GM21528 (cell line): ENCODE results near the gene SPEN.

Source experiments
- ATAC-seq: cut with Tn5 transposase; IDR thresholded peaks from one replicate; pipeline ENCODE4 v1.9.1; 2021; ENCODE audit warnings: mild to moderate bottlenecking, moderate library complexity; ENCODE audit not compliant: unreplicated experiment, low FRiP score

Gene SPEN

DNA sequence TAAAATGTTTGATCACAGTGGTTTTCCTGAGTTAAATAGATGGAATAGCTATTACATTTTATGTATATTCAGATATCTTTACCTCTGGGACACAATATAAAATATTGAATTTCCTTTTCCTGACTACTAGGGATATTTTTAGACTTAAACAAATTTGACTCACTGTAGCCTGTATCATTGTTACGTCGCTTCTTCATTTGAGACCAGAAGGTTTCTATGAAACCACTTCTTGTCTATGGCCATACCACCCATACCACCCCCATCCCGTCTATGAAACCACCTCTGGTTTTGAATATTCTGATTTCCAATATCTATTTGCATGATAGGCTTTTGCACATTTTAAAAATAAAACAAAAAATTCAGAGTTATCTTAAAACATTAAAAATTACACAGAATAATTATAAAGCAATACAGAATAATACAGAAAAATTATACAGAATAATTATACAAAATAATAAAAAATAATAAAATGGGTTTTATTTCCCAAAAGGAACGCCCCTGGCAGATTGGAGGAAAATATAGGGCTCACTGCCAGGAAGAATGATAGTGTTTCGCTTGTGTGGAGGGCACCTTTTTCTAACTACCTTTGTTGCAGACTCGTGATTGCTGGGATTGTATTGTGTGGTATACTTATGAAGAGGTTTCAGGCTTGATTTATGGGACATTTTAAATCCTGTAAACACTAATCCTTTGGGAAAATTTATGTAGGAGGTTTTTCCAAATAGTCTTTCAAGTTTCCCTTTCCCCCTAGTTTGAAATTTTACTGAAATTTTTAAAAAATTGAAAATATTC lies 4.7 kb downstream of the SPEN start:
- ATAC-seq: no peak

DNA sequence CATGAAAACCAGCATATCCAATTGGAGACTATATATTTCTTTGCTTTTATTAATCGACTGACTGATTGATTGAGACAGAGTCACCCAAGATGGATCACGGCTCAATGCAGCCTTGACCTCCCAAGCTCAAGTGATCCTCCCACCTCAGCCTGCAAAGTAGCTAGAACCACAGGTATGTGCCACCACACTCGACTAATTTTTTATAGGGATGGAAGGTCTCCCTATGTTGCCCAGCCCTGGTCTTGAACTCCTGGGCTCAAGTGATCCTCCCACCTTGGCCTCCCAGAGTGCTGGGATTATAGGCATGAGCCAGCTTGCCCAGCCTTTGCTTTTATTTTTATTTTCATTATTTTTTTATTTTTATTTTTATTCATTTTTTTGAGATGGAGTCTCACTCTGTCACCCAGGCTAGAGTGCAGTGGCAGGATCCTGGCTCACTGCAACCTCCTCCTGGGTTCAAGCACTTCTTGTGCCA lies 5.4 kb downstream of the SPEN start:
- ATAC-seq: no peak

DNA sequence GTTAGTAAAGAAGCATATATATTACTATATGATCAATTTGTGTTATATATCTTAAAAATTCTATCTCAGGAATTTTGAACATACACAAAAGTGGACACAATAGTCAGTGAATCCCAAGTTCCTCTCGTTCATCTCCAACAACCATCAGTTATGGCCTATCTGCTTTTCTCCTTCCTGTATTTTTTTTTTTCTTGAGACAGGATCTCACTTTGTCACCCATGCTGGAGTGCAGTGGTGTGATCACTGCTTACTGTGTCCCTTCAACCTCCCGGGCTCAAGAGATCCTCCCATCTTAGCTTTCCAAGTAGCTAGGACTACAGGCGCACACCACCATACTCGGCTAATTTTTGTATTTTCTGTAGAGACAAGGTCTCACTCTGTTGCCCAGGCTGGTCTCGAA lies 9.4 kb downstream of the SPEN start:
- ATAC-seq: no peak

DNA sequence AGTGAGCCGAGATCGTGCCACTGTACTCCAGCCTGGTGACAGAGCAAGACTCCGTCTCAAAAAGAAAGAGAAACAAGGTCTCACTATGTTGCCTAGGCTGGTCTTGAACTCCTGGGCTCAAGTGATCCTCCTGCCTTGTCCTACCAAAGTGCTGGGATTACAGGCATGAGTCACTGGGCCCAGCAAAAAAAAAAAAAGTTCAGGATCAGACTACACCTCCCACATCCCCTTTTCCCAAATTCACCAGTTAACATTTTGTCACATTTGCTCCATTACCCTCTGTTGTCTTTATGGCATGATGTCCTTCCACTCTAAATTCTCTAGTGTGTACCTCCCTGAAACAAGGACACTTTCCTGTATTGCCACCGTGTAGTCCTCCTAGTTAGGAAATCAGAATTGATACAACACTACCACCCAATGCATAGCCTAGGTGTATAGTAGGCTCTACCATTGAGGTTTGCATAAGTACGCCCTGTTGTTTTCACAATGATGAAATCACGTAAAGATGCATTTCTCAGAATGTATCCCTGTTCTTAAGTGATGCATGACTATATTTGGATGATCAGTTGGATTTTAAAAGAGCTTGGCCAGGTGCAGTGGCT lies 10.7 kb downstream of the SPEN start:
- no peak for ATAC-seq

DNA sequence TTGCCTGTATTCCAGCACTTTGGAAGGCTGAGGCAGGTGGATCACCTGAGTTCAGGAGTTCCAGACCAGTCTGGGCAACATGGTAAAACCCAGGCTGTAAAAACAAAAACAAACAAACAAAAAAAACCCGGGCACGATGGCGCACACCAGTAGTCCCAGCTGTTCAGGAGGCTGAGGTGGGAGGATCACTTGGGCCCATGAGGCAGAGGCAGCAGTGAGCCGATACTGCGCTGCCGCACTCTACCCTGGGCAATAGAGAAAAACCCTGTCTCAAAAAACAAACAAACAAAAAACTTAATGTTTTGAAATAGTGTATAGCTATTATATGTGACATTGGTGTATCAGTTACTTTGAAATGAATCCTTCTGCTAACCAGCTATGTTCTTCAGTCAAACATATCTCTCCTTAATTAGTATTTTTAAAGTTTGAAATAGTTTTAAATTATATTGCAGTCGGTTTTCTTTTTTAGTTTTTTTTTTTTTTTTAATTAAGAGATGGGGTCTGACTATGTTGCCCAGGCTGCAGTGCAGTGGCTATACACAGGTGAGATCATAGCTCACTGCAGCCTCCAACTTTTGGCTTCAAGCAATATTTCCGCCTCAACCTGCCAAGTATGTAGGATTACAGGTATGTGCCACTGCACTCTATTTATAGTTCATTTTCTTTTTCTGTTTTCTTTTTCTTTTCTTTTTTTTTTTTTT lies 11.3 kb downstream of the SPEN start:
- ATAC-seq: no peak

DNA sequence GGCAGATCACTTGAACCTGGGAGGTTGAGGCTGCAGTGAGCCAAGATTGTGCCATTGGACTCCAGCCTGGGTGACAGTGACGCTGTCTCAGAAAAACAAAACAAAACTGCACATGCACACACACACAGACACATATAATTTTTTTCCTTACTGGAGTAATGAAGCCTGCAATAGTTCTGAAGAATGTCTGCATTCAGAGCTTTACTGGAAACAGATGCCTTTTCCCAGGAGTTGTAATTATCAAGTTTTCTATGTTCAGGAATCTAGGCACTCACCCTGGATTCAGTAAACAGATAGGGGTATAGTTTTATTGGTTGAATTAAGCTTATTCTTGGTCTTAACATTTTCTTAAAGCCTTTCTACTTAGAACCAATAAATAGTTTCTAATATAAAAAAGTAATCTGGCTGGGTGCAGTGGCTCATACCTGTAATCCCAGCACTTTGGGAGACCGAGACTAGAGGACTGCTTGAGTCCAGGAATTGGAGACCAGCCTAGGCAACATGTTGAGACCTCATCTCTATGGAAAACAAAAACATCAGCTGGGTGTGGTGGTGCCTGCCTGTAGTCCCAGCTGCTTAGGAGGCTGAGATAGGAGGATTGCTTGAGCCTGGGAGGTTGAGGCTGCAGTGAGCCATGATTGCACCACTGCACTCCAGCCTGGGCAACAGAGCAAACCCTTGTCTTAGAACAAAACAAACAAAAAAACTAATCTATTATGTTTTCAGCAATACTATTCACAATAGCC lies 15.8 kb downstream of the SPEN start:
- ATAC-seq: no peak

DNA sequence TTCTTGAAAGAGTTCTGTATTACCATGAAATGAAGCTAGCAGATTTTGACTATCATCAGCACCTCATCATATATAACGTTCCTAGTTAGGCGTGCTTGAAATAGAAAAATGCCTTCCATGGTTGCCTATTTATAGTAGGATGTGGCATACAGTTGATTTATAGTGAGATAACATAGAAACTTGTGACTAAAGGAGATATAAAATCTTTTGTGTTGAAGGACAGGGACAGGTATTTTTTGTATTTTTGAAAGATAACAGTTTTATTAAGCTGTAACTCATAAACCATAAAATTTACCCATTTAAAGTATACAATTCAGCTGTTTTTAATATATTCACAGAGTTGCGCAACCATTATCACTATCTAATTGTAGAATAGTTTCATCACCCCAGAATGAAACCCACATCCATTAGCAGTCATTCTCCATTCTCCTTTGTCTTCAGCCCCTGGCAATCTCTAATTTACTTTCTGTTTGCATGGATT lies 19.3 kb downstream of the SPEN start:
- ATAC-seq: no peak

GRCh38 chr1:15867288-15867687 lies 19.8 kb downstream of the SPEN start:
- ATAC-seq: no peak

DNA sequence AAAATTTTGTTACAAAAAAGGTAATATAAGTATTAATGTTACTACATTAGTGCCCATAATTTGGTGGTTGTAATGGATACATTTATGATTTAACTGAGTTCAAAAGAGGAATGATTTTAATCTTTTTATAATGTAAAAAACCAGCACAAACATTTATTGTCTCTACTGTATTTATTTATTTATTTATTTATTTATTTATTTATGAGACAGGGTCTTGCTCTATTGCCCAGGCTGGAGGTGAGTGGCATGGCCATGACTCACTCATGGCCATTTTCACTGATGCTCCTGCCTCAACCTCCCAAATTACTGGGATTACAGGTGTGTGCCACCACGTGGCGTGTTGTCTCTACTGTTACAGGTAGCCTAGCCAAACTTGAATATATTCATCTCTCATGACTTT lies 21.9 kb downstream of the SPEN start:
- ATAC-seq: no peak

GRCh38 chr1:15870421-15870820 lies 22.9 kb downstream of the SPEN start:
- ATAC-seq: no peak

GRCh38 chr1:15874471-15874870 lies 27.0 kb downstream of the SPEN start:
- ATAC-seq: no peak

- no peak for ATAC-seq
Measured at GRCh38 chr1:15876357-15877055, 29.0 kb downstream of the SPEN start.

GRCh38 chr1:15881961-15882360 lies 34.5 kb downstream of the SPEN start:
- ATAC-seq: no peak

DNA sequence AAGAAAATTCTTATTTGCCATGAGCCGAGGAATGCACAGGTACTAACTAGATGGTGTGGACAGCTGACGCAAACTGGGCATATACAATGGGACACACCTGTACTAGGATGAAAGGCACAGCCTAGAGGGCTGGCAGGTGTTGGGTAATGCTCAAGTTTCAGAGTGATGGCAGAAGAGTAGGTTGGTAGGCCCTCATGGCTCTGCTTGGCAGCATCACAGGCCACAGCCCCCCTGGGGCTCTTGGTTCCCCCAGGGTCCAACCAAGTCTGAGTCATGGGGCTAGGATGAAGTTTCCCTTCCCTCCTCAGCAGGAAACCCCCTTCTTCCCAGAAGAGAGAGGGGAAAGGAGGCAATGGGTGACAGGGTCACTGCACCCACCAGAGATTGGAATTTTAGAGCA lies 35.2 kb downstream of the SPEN start:
- no peak for ATAC-seq

GRCh38 chr1:15883326-15883725 lies 35.8 kb downstream of the SPEN start:
- no peak for ATAC-seq

DNA sequence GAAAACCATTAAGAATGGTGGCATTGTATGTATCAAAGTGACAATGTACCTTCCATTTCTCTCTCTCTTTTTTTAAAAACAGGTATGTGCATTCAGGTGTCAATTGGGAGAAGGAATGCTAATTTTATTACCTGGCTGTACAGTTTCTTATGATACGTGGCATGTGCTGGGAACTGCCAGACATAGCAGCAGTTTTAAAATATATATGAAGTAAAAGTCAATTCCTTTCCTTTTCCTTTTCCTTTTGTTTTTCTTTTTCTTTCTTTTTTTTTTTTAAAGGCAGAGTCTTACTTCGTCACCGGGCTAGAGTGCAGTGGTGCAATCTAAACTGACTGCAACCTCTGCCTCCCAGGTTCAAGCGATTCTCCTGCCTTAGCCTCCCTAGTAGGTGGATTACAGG lies 37.0 kb downstream of the SPEN start:
- ATAC-seq: no peak

GRCh38 chr1:15885269-15885668 lies 37.8 kb downstream of the SPEN start:
- ATAC-seq: no peak

DNA sequence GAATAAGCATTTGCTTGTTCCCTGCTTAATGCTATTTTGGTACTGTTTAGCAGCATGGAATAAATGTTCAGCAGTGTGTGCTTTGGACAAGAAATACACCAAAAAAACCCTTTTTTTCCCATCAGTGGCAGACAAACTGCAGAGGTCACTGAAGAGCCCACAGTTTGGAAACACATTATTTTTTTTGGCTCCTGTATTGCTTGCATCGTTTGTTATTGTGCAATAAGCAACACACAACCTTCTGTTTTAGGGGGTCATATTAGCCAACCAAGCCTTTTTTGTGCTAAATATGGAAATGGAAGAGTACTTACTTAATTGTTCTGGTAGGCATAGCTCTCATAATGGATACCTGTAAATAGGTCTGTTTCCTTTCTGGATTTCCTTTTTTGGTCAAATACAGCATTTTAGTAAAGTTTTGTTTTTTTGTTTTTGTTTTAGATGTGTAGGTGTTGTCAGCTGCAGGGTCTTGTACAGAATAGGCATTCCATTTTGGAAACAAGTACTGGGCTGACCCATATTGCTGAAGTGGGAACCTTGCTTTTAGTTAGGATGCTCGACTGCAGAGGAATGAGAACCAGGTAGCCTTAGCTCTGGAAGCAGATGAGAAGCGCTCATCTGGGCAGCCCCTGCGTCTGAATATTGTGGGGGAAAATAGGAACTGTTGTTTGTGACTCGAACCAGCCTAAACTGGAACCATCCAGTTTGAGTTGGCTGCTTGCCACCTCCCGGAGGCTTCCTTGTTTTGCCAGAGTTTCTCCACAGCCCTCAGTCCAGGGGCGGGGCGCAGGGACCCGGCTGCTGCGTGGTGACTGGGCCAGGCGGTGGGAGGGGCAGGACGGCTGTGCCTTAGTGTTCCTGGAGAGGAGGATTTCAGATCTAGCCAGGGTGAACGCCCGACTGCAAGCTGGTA lies 38.4 kb downstream of the SPEN start:
- ATAC-seq: no peak

- ATAC-seq: no peak
Measured at GRCh38 chr1:15886611-15887167, 39.2 kb downstream of the SPEN start.
